Activated naive CD4-positive, alpha-beta T cell treated with anti-CD3 and anti-CD28 coated beads, Interleukin-2, amount 10 ng/mL, durations not matched to agents 7 days and 5 days (primary cell): ENCODE data around the gene TRMT112.
A peak's percentile ranks its signal among the peaks of the same experiment; 100 is the strongest.

Source experiments
- CTCF ChIA-PET: fragments of 350-600 bp; sonication (Branson Sonifier 250); formaldehyde crosslinking; loops from one replicate; lab custom pipeline; 2021; ENCODE audit warnings: antibody characterized with exemption; lab: Charles Lee
- DNase-seq: peaks from one replicate; pipeline ENCODE4 v3.0.0-alpha.2; 2020
- H3K27ac Mint-ChIP-seq: one replicate; pipeline ENCODE4 v1.8.0; 2021; ENCODE audit warnings: mild to moderate bottlenecking, moderate library complexity, mixed read lengths
- H3K27me3 Mint-ChIP-seq: one replicate; pipeline ENCODE4 v1.8.0; 2021; ENCODE audit warnings: mild to moderate bottlenecking, mixed read lengths
- H3K36me3 Mint-ChIP-seq: one replicate; pipeline ENCODE4 v1.8.0; 2021; ENCODE audit warnings: mixed read lengths
- H3K4me1 Mint-ChIP-seq: one replicate; pipeline ENCODE4 v1.8.0; 2021; ENCODE audit warnings: mixed read lengths
- H3K4me3 Mint-ChIP-seq: one replicate; pipeline ENCODE4 v1.8.0; 2021; ENCODE audit warnings: mild to moderate bottlenecking, moderate library complexity, mixed read lengths
- H3K9me3 Mint-ChIP-seq: one replicate; pipeline ENCODE4 v1.8.0; 2021; ENCODE audit warnings: mixed read lengths

TRMT112 gene

GRCh38 chr11:64305075-64305690 is 12.2 kb downstream of the TRMT112 start, which contains the start of gene ESRRA:
Gene ESRRA (plus strand): TSS chr11:64305524. CDS start chr11:64307180, 1,656 bp downstream.
- Mint-ChIP-seq H3K4me3 (peak within 1 kb of the TSS; percentile 89), H3K36me3 (peaks cover 10% of the 10 kb centered on the region), H3K27ac (peak within 1 kb of the TSS; percentile 98), H3K4me1 (peaks cover 46% of the 10 kb centered on the region), H3K9me3 (no peaks in the 10 kb centered on the region), H3K27me3 (peaks cover 23% of the 10 kb centered on the region)
- CTCF ChIA-PET: interaction anchor here (0.9 to 6.2 kb wide), 19 partner anchors 12 to 468 kb away, joined by 3 to 131 read pairs (median 14); partner anchors contain the start of genes DNAJC4, FERMT3, FKBP2 and KCNK4
- DNase-seq: peak; percentile 100

GRCh38 chr11:64304316-64305072 is 12.9 kb downstream of the TRMT112 start:
- H3K36me3 Mint-ChIP-seq: peaks cover 10% of the 10 kb centered on the region
- peak overlapping the region; percentile 78 for H3K4me3 Mint-ChIP-seq
- H3K27ac Mint-ChIP-seq: peak overlapping the region; percentile 98
- H3K9me3 Mint-ChIP-seq: no peaks in the 10 kb centered on the region
- peaks cover 50% of the 10 kb centered on the region for H3K4me1 Mint-ChIP-seq
- peak; percentile 97 for DNase-seq
- H3K27me3 Mint-ChIP-seq: peaks cover 30% of the 10 kb centered on the region
- CTCF ChIA-PET: interaction anchor here (0.8 to 6.2 kb wide), 25 partner anchors 12 to 467 kb away, joined by 3 to 131 read pairs (median 4); partner anchors contain the start of genes CCDC88B, DNAJC4, FERMT3 and FKBP2

GRCh38 chr11:64304032-64304315 is 13.4 kb downstream of the TRMT112 start:
- no peaks in the 10 kb centered on the region for H3K9me3 Mint-ChIP-seq
- H3K4me3 Mint-ChIP-seq: peak overlapping the region; percentile 78
- peaks cover 35% of the 10 kb centered on the region for H3K27me3 Mint-ChIP-seq
- CTCF ChIA-PET: interaction anchor here (0.8 to 6.2 kb wide), 21 partner anchors 11 to 303 kb away, joined by 3 to 131 read pairs (median 6); partner anchors contain the start of genes CCDC88B, DNAJC4, FERMT3 and KCNK4
- no peak for DNase-seq
- H3K4me1 Mint-ChIP-seq: peaks cover 48% of the 10 kb centered on the region
- peak overlapping the region; percentile 98 for H3K27ac Mint-ChIP-seq
- H3K36me3 Mint-ChIP-seq: peaks cover 10% of the 10 kb centered on the region

GRCh38 chr11:64303109-64304031 is 14.0 kb downstream of the TRMT112 start:
- Mint-ChIP-seq H3K4me3 (peak overlapping the region; percentile 78), H3K4me1 (peaks cover 48% of the 10 kb centered on the region), H3K9me3 (no peaks in the 10 kb centered on the region), H3K27ac (peak overlapping the region; percentile 98), H3K27me3 (peaks cover 41% of the 10 kb centered on the region), H3K36me3 (peaks cover 10% of the 10 kb centered on the region)
- DNase-seq: no peak
- CTCF ChIA-PET: interaction anchor here (0.9 to 6.2 kb wide), 18 partner anchors 10 to 303 kb away, joined by 3 to 131 read pairs (median 15); partner anchors contain the start of genes CCDC88B, FERMT3, KCNK4 and PRDX5

- peak; percentile 51 for DNase-seq
- peak within 1 kb of the TSS; percentile 57 for H3K4me3 Mint-ChIP-seq
- peaks cover 74% of the 10 kb centered on the region for H3K27me3 Mint-ChIP-seq
- no peaks in the 10 kb centered on the region for H3K9me3 Mint-ChIP-seq
- peaks cover 33% of the 10 kb centered on the region for H3K4me1 Mint-ChIP-seq
- CTCF ChIA-PET: interaction anchor here (0.7 to 6.2 kb wide), 12 partner anchors 11 to 298 kb away, joined by 3 to 131 read pairs (median 8); partner anchors contain the start of genes BAD, FERMT3, GPR137 and KCNK4
- H3K36me3 Mint-ChIP-seq: no peaks in the 10 kb centered on the region
- H3K27ac Mint-ChIP-seq: peak within 1 kb of the TSS; percentile 55
These were observed 17.3 kb downstream of the TRMT112 start, which contains the start of gene CATSPERZ for GRCh38 chr11:64299847-64300648. Gene CATSPERZ (plus strand): TSS chr11:64300358. CDS start chr11:64300411, 53 bp downstream.

GRCh38 chr11:64298966-64299846 is 18.2 kb downstream of the TRMT112 start:
- H3K36me3 Mint-ChIP-seq: no peaks in the 10 kb centered on the region
- CTCF ChIA-PET: no interaction called here
- peak overlapping the region; percentile 48 for H3K4me3 Mint-ChIP-seq
- no peak overlapping the region for H3K27ac Mint-ChIP-seq
- peaks cover 81% of the 10 kb centered on the region for H3K27me3 Mint-ChIP-seq
- no peaks in the 10 kb centered on the region for H3K9me3 Mint-ChIP-seq
- H3K4me1 Mint-ChIP-seq: peaks cover 30% of the 10 kb centered on the region
- no peak for DNase-seq

- H3K36me3 Mint-ChIP-seq: no peaks in the 10 kb centered on the region
- peaks cover 92% of the 10 kb centered on the region for H3K27me3 Mint-ChIP-seq
- peaks cover 20% of the 10 kb centered on the region for H3K4me1 Mint-ChIP-seq
- H3K9me3 Mint-ChIP-seq: no peaks in the 10 kb centered on the region
- no peak overlapping the region for H3K27ac Mint-ChIP-seq
- H3K4me3 Mint-ChIP-seq: no peak overlapping the region
- peak; percentile 36 for DNase-seq
- CTCF ChIA-PET: no interaction called here
These were observed 19.5 kb downstream of the TRMT112 start for GRCh38 chr11:64297699-64298358.

GRCh38 chr11:64296830-64297698 is 20.3 kb downstream of the TRMT112 start:
- no peak for DNase-seq
- Mint-ChIP-seq H3K4me3 (no peak overlapping the region), H3K36me3 (no peaks in the 10 kb centered on the region), H3K27me3 (peaks cover 100% of the 10 kb centered on the region), H3K27ac (no peak overlapping the region), H3K9me3 (no peaks in the 10 kb centered on the region), H3K4me1 (peaks cover 23% of the 10 kb centered on the region)
- CTCF ChIA-PET: no interaction called here

GRCh38 chr11:64296236-64296635 is 21.1 kb downstream of the TRMT112 start:
- no peak overlapping the region for H3K4me3 Mint-ChIP-seq
- no peak overlapping the region for H3K27ac Mint-ChIP-seq
- H3K36me3 Mint-ChIP-seq: no peaks in the 10 kb centered on the region
- peaks cover 98% of the 10 kb centered on the region for H3K27me3 Mint-ChIP-seq
- no peak for DNase-seq
- no peaks in the 10 kb centered on the region for H3K9me3 Mint-ChIP-seq
- H3K4me1 Mint-ChIP-seq: peaks cover 19% of the 10 kb centered on the region
- CTCF ChIA-PET: no interaction called here

- H3K27ac Mint-ChIP-seq: no peak overlapping the region
- H3K4me1 Mint-ChIP-seq: peaks cover 18% of the 10 kb centered on the region
- DNase-seq: no peak
- no peaks in the 10 kb centered on the region for H3K9me3 Mint-ChIP-seq
- CTCF ChIA-PET: no interaction called here
- no peak overlapping the region for H3K4me3 Mint-ChIP-seq
- peaks cover 98% of the 10 kb centered on the region for H3K27me3 Mint-ChIP-seq
- H3K36me3 Mint-ChIP-seq: peaks cover 1% of the 10 kb centered on the region
These were observed 21.6 kb downstream of the TRMT112 start for GRCh38 chr11:64295760-64296159.

GRCh38 chr11:64294774-64295173 is 22.6 kb downstream of the TRMT112 start:
- H3K4me1 Mint-ChIP-seq: peaks cover 11% of the 10 kb centered on the region
- H3K9me3 Mint-ChIP-seq: no peaks in the 10 kb centered on the region
- peaks cover 7% of the 10 kb centered on the region for H3K36me3 Mint-ChIP-seq
- no peak overlapping the region for H3K4me3 Mint-ChIP-seq
- peaks cover 98% of the 10 kb centered on the region for H3K27me3 Mint-ChIP-seq
- DNase-seq: no peak
- H3K27ac Mint-ChIP-seq: no peak overlapping the region
- CTCF ChIA-PET: no interaction called here
